ENCODE data around the gene DDT. TPM values are rescaled to one million over a fixed set of nuclear protein-coding genes. Genes with fewer than 3 reads are reported as not detected.
A peak's percentile ranks its signal among the peaks of the same experiment; 100 is the strongest.
"Not testable (repeated sequence)": the region's sequence is repeated elsewhere in the genome, so short reads cannot be mapped to it uniquely, and the experiment has no call there.

Gene DDT
- total RNA-seq, 2 experiments from 2014 or later, result 116 to 119 TPM

DNA sequence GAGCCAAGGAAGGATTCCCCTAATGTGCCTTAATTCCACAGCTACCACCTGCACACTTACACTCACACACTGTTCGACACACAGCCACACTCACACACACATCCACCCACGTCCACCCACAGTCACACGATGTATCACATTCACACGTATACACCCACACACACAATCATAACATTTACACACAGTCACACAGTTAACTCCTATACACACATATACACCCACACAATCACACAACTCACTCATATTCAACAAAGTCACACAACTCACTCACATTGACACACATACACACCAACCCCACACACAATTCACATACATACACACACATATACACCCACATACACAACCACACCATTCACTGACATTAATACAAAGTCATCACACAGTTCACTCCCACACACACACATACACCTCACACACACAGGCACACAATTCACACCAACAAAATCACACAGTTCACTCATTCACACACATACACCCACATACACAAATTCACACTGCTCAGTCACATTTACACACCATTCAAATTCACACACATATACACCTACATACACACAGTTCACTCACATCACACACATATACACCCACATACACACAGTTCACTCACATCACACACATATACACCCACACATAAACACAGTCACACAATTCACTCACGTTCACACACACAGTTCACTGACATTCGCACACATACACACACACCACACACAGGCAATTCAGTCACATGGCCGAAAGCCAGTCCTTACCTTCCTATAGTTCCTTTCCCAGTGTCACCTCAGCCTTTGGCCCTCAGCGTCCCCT, 19.8 kb downstream of the DDT start:
- H3K36me3 Mint-ChIP-seq (ENCODE audit: low read depth); H3K4me1 Mint-ChIP-seq; H3K9me3 Mint-ChIP-seq; H3K27ac Mint-ChIP-seq; DNase-seq; H3K27me3 Mint-ChIP-seq; H3K4me3 Mint-ChIP-seq; POLR2A ChIA-PET; CTCF ChIA-PET: not testable (repeated sequence)

- H3K9me3 Mint-ChIP-seq; H3K36me3 Mint-ChIP-seq (ENCODE audit: low read depth); H3K27ac Mint-ChIP-seq; POLR2A ChIA-PET; H3K4me3 Mint-ChIP-seq; H3K27me3 Mint-ChIP-seq; DNase-seq; CTCF ChIA-PET; H3K4me1 Mint-ChIP-seq: not testable (repeated sequence)
These were observed 20.8 kb downstream of the DDT start for GRCh38 chr22:23953485-23953884.

DNA sequence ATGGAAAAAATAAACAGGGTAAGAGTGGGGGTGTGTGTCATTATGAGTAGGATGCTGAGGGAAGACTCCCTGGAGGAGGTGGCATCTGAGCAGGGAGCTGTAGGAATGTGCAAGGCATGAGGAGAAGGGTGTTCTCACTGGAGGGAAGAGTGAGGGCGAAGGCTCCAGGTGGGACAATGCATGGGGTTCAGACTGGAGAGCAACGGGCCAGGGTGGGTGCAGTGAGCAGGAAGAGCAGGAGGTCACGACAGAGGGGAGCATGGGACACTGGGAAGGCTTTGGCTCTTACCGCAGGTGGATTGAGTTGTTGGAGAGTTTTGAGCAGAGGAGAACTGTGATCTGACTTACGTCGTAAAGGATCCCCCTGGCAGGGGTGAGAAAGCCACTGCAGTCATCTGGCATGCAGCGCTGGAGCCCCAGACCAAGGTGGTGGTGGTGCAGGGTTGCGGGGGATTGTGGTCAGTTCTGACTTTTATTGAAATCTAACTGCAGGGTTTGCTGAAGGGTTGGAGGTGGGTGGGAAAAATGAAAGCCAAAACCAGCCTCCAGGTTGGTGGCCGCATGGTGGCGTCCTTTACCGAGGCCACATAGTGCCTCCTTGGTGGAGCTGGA, 21.3 kb downstream of the DDT start:
- H3K36me3 Mint-ChIP-seq (ENCODE audit: low read depth); CTCF ChIA-PET; H3K27ac Mint-ChIP-seq; H3K4me3 Mint-ChIP-seq; H3K4me1 Mint-ChIP-seq; POLR2A ChIA-PET; H3K27me3 Mint-ChIP-seq; DNase-seq; H3K9me3 Mint-ChIP-seq: not testable (repeated sequence)

DNA sequence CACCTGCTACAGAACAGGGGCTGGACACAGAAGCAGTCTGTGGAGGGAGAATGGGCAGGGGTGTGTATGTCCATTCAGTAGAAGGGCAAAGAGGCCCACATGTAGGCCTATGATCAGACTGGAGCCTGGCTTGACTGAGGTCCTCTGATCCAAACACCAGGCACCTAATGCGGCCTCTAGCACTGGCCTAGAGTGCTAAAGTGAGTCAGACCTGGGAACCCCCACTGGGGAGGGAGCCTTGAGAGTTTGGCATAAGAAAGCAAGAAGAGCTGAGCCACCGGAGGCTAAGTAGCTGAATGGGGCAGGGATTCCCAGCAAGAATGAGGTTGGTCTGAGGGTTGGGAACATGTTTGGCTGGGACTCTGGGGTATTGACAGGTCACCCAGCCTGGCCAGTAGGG, 22.9 kb downstream of the DDT start:
- DNase-seq; POLR2A ChIA-PET; CTCF ChIA-PET; H3K9me3 Mint-ChIP-seq; H3K27me3 Mint-ChIP-seq; H3K4me1 Mint-ChIP-seq; H3K4me3 Mint-ChIP-seq; H3K36me3 Mint-ChIP-seq (ENCODE audit: low read depth); H3K27ac Mint-ChIP-seq: not testable (repeated sequence)

- H3K36me3 Mint-ChIP-seq (ENCODE audit: low read depth); CTCF ChIA-PET; POLR2A ChIA-PET; H3K27ac Mint-ChIP-seq; H3K4me1 Mint-ChIP-seq; DNase-seq; H3K27me3 Mint-ChIP-seq; H3K9me3 Mint-ChIP-seq; H3K4me3 Mint-ChIP-seq: not testable (repeated sequence)
These were observed 24.5 kb downstream of the DDT start for GRCh38 chr22:23949764-23950163.

DNA sequence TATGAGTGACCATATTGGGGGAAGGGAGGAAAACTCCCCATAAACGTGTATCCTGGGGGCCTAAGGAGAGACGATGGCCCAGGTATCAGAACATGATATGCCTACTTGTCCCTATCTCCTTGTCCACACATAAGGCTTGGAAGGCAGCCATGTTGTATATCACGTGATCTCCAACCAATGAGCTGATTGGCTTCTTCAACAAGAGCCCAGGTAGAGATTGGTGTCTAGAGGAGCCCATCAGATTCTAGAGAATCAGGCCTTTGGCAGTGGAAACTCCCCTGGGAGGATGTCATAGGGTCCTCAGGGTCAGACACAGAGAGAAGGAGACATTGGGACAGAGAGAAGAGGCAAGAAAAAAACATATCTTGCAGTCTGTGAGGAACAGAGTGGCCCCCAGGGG, 26.9 kb downstream of the DDT start:
- H3K9me3 Mint-ChIP-seq; H3K4me1 Mint-ChIP-seq; H3K36me3 Mint-ChIP-seq (ENCODE audit: low read depth); POLR2A ChIA-PET; H3K27ac Mint-ChIP-seq; H3K4me3 Mint-ChIP-seq; CTCF ChIA-PET; DNase-seq: not testable (repeated sequence)
- H3K27me3 Mint-ChIP-seq, result peaks cover 15% of the 10 kb centered on the region

DNA sequence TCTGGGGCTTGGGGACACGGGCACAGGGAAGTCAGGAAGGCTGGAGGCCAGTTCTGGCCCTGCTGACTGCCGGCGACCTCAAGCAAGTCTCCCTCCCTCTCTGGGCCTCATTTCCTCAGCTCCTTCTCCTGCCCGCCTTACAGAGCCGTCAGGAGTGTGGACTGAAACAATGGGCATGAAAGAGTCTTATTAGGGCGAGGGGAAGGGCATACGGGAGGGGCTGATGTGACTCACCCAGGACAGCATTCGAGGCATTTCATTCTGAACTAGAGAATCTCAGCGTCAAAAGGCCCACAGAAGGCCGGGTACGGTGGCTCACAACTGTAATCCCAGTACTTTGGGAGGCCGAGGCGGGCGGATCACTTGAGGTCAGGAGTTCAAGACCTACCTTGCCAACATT, 34.1 kb downstream of the DDT start:
- POLR2A ChIA-PET; H3K4me1 Mint-ChIP-seq; H3K4me3 Mint-ChIP-seq; H3K9me3 Mint-ChIP-seq; H3K36me3 Mint-ChIP-seq (ENCODE audit: low read depth); H3K27me3 Mint-ChIP-seq; CTCF ChIA-PET; H3K27ac Mint-ChIP-seq; DNase-seq: not testable (repeated sequence)

DNA sequence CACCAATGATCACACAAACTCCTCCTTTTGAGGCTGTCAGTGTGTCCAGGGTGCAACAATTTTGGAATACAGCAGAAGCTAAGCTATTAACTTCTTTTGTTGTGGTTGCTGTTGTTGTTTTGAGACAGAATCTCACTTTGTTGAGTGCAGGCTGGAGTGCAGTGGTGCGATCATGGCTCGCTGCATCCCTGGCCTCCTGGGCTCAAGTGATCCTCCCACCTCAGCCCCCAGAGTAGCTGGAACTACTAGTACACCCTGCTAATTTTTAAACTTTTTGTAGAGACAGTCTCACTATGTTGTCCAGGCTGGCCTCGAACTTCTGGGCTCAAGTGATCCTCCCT, 35.3 kb downstream of the DDT start:
- ChIA-PET POLR2A (no interaction called here), CTCF (no interaction called here)
- Mint-ChIP-seq H3K27ac (no peak overlapping the region), H3K36me3 (ENCODE audit: low read depth) (no peaks in the 10 kb centered on the region), H3K4me3 (no peak overlapping the region), H3K27me3 (peaks cover 4% of the 10 kb centered on the region), H3K9me3 (no peaks in the 10 kb centered on the region), H3K4me1 (peaks cover 2% of the 10 kb centered on the region)
- no peak for DNase-seq

DNA sequence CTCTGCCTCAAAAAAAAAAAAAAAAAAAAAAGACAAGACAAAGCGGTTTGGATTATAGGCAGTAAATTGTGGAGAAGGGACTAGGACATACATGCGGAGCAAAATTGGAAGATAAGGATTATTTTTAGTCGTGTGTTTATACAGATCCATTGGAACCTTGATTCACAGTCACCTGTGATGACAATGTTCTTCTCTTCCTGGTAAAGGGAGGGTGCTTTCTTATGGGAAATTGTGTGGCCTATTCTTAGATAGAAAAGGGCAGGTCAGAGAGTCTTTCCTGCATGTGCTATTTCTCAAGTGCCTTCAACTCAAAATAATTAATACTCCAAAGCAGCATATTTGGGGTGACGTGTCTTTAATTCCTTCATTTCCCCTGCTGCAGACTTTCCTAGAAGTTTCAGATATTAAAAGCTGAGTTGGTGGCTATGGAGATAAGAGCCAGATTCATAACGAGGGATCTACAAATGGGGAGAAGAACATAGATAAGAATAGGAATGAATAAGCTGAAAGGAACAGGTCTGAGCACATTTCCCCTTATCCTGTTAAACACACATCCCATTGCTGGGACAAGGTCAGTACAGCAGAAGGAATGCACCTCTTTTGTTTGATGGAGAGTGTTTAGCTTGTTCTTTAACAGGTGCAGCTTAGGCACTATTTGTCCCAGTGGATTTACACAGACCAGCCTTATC, 35.8 kb downstream of the DDT start:
- Mint-ChIP-seq H3K9me3 (no peaks in the 10 kb centered on the region), H3K27ac (no peak overlapping the region), H3K4me3 (no peak overlapping the region), H3K27me3 (peaks cover 4% of the 10 kb centered on the region), H3K4me1 (peaks cover 2% of the 10 kb centered on the region), H3K36me3 (ENCODE audit: low read depth) (no peaks in the 10 kb centered on the region)
- ChIA-PET POLR2A (no interaction called here), CTCF (no interaction called here)
- DNase-seq, result no peak

- Mint-ChIP-seq H3K4me3 (no peak overlapping the region), H3K9me3 (peaks cover 17% of the 10 kb centered on the region), H3K27me3 (no peaks in the 10 kb centered on the region), H3K36me3 (ENCODE audit: low read depth) (peaks cover 62% of the 10 kb centered on the region), H3K27ac (no peak overlapping the region), H3K4me1 (peaks cover 10% of the 10 kb centered on the region)
- POLR2A ChIA-PET, result interaction anchor here (0.8 kb wide), 1 partner anchor 13 kb away, joined by 3 read pairs; no protein-coding TSS in a partner anchor
- CTCF ChIA-PET, result no interaction called here
- DNase-seq, result no peak
These were observed 47.7 kb downstream of the DDT start for GRCh38 chr22:23926561-23926960.

- Mint-ChIP-seq H3K27ac (no peak overlapping the region), H3K27me3 (no peaks in the 10 kb centered on the region), H3K9me3 (peaks cover 12% of the 10 kb centered on the region), H3K4me1 (peaks cover 10% of the 10 kb centered on the region), H3K36me3 (ENCODE audit: low read depth) (peaks cover 56% of the 10 kb centered on the region), H3K4me3 (no peak overlapping the region)
- ChIA-PET CTCF (no interaction called here), POLR2A (no interaction called here)
- DNase-seq, result no peak
These were observed 49.1 kb downstream of the DDT start for GRCh38 chr22:23925020-23925606.

DNA sequence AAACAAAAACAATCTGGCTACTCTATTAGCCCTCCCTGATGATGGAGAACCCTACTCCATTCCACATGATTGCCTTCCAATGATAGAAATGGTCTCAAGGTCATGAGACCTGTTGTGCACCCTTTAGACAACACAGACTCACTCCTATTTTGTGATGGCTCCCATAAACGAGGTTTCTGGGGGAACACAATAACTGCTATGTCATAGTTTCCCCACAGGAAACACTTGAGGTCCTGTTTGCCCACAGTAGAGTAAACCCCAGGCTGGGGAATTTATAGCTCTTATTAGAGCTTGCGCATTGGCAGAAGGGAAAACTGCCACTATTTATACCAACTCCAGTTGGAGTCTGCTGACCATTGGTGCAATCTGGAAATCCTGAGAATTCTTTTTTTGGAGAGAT, 51.3 kb downstream of the DDT start:
- peaks cover 12% of the 10 kb centered on the region for H3K9me3 Mint-ChIP-seq
- peak overlapping the region; percentile 52 for H3K27ac Mint-ChIP-seq
- H3K4me1 Mint-ChIP-seq, result peaks cover 10% of the 10 kb centered on the region
- H3K4me3 Mint-ChIP-seq, result no peak overlapping the region
- no peak for DNase-seq
- H3K36me3 Mint-ChIP-seq (ENCODE audit: low read depth), result peaks cover 39% of the 10 kb centered on the region
- ChIA-PET POLR2A (no interaction called here), CTCF (no interaction called here)
- H3K27me3 Mint-ChIP-seq, result no peaks in the 10 kb centered on the region

- CTCF ChIA-PET, result interaction anchor here (0.7 to 1.1 kb wide), 2 partner anchors 8 to 234 kb away, joined by 3 read pairs; no protein-coding TSS in a partner anchor
- Mint-ChIP-seq H3K9me3 (peaks cover 12% of the 10 kb centered on the region), H3K4me1 (peaks cover 10% of the 10 kb centered on the region), H3K36me3 (ENCODE audit: low read depth) (peaks cover 27% of the 10 kb centered on the region)
- H3K4me3 Mint-ChIP-seq, POLR2A ChIA-PET, H3K27ac Mint-ChIP-seq, H3K27me3 Mint-ChIP-seq, DNase-seq: not testable (repeated sequence)
These were observed 52.5 kb downstream of the DDT start for GRCh38 chr22:23921586-23922201.

Data from activated CD4-positive, alpha-beta memory T cell treated with anti-CD3 and anti-CD28 coated beads, Interleukin-2, amount 10 ng/mL, durations not matched to agents 7 days and 5 days (primary cell).